Measurements from ENCODE around the gene TGFB1. TPM values are rescaled to one million over a fixed set of nuclear protein-coding genes. Genes with fewer than 3 reads are reported as not detected.

TGFB1 gene
- total RNA-seq, 1 experiment from 2014 or later: 10.4 TPM

DNA sequence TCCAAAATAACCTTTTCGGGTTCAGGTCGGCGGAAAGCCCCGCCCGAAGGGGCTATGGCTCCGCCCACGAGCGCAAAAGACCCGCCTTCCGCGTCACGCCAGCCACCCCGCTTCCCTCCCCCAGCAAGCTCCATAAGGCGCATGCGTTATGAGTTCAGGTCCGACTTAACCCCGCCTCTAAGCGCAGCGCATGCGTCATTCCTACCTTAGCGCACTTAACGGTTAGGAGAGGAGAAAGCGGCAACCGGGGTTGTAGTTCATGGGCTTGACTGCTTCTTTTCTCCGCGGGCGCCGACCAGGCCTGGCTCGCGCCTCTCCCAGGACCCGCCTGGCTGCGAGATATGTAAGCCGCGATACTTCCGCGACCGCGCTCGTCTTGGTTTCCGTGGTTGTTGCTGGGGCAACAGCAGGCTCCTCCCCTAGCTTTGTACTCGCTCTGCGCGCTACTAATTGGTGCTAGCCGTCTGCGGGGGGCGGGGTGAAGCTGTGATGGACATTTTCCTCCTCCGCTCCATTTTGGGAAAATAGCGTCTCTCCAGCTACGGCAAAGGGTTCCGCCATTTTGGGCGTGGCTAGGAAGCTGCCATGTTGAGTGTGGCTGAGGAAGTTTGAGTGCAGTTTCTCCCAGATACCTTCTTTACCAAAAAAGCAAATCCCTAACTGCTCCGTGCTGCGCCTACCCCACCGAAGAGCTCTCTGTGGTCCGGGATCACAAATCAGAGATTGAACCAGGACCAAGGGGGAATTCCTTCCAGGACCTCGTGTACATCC, 10.2 kb upstream of the TGFB1 start, which contains the start of gene B9D2:
B9D2 (minus strand) TSS at position 397 of the 771 bp plus-strand sequence. CDS start 630 bp downstream, outside the sequence.
- Mint-ChIP-seq H3K4me1 (peaks cover 6% of the 10 kb centered on the region; the same call in 1 of the 2 replicates), H3K9me3 (no peaks in the 10 kb centered on the region), H3K27ac (peak within 1 kb of the TSS; percentile 97), H3K4me3 (peak within 1 kb of the TSS; percentile 90), H3K27me3 (ENCODE audit: low read depth) (no peaks in the 10 kb centered on the region), H3K36me3 (no peaks in the 10 kb centered on the region)
- CTCF ChIA-PET: interaction anchor here (0.6 to 4.4 kb wide), 15 partner anchors 10 to 207 kb away, joined by 3 to 103 read pairs (median 7); partner anchors contain the start of genes B3GNT8, TGFB1 and TMEM91
- peak; percentile 96 for ATAC-seq
- POLR2A ChIA-PET: interaction anchor here (0.7 to 1.7 kb wide), 8 partner anchors 9 to 586 kb away, joined by 3 to 9 read pairs (median 4); partner anchors contain the start of genes CCDC97, DMAC2, HNRNPUL1 and RAB4B
- TF ChIP-seq, protein P1, sequence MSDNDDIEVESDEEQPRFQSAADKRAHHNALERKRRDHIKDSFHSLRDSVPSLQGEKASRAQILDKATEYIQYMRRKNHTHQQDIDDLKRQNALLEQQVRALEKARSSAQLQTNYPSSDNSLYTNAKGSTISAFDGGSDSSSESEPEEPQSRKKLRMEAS (CRISPR knock-in tag; IDR thresholded peaks at IDR 0.05): 0 out of 2 replicates have a peak, but pooled peaks have one; percentile 41
- TF ChIP-seq NFYB (CRISPR knock-in tag; conservative IDR thresholded peaks at IDR 0.05; ENCODE audit: low read depth) (peak; percentile 50; the same call in 1 of the 2 replicates), EMX1 (CRISPR knock-in tag; IDR thresholded peaks at IDR 0.05) (no peak), TEAD1 (CRISPR knock-in tag; IDR thresholded peaks at IDR 0.05) (peak; percentile 48; the same call in 1 of the 2 replicates), SMAD3 (CRISPR knock-in tag; IDR thresholded peaks at IDR 0.05; ENCODE audit: borderline replicate concordance) (no peak), ZNF232 (CRISPR knock-in tag; IDR thresholded peaks at IDR 0.05) (no peak), PRRX2 (CRISPR knock-in tag; IDR thresholded peaks at IDR 0.05) (no peak), ATF3 (CRISPR knock-in tag; conservative IDR thresholded peaks at IDR 0.05) (no peak), FOXP4 (CRISPR knock-in tag; IDR thresholded peaks at IDR 0.05) (no peak), NR2C2 (CRISPR knock-in tag; IDR thresholded peaks at IDR 0.05) (no peak), SP1 (CRISPR knock-in tag; conservative IDR thresholded peaks at IDR 0.05) (peak; percentile 46; the same call in 1 of the 2 replicates), ZNF263 (CRISPR knock-in tag; IDR thresholded peaks at IDR 0.05; ENCODE audit: low read depth) (no peak), RORB (CRISPR knock-in tag; IDR thresholded peaks at IDR 0.05) (no peak), IRF1 (CRISPR knock-in tag; IDR thresholded peaks at IDR 0.05) (no peak), ZBTB21 (CRISPR knock-in tag; IDR thresholded peaks at IDR 0.05; ENCODE audit: borderline replicate concordance) (no peak), ZNF281 (CRISPR knock-in tag; IDR thresholded peaks at IDR 0.05) (no peak), GABPB1 (CRISPR knock-in tag; IDR thresholded peaks at IDR 0.05) (peak; percentile 36; the same call in 1 of the 2 replicates), CREM (CRISPR knock-in tag; IDR thresholded peaks at IDR 0.05) (0 out of 2 replicates have a peak, but pooled peaks have one; percentile 9)
- TF ChIP-seq, protein P2, sequence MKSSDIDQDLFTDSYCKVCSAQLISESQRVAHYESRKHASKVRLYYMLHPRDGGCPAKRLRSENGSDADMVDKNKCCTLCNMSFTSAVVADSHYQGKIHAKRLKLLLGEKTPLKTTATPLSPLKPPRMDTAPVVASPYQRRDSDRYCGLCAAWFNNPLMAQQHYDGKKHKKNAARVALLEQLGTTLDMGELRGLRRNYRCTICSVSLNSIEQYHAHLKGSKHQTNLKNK (CRISPR knock-in tag; IDR thresholded peaks at IDR 0.05): no peak
- TF ChIP-seq, protein P3, sequence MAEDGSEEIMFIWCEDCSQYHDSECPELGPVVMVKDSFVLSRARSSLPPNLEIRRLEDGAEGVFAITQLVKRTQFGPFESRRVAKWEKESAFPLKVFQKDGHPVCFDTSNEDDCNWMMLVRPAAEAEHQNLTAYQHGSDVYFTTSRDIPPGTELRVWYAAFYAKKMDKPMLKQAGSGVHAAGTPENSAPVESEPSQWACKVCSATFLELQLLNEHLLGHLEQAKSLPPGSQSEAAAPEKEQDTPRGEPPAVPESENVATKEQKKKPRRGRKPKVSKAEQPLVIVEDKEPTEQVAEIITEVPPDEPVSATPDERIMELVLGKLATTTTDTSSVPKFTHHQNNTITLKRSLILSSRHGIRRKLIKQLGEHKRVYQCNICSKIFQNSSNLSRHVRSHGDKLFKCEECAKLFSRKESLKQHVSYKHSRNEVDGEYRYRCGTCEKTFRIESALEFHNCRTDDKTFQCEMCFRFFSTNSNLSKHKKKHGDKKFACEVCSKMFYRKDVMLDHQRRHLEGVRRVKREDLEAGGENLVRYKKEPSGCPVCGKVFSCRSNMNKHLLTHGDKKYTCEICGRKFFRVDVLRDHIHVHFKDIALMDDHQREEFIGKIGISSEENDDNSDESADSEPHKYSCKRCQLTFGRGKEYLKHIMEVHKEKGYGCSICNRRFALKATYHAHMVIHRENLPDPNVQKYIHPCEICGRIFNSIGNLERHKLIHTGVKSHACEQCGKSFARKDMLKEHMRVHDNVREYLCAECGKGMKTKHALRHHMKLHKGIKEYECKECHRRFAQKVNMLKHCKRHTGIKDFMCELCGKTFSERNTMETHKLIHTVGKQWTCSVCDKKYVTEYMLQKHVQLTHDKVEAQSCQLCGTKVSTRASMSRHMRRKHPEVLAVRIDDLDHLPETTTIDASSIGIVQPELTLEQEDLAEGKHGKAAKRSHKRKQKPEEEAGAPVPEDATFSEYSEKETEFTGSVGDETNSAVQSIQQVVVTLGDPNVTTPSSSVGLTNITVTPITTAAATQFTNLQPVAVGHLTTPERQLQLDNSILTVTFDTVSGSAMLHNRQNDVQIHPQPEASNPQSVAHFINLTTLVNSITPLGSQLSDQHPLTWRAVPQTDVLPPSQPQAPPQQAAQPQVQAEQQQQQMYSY (CRISPR knock-in tag; IDR thresholded peaks at IDR 0.05): no peak
- peak; percentile 98 for DNase-seq (ENCODE audit: low spot score)
